GM12878 (cell line): ENCODE measurements around the gene PPP1R37. TPM values are rescaled to one million over a fixed set of nuclear protein-coding genes. Genes with fewer than 3 reads are reported as not detected.
A peak's percentile ranks its signal among the peaks of the same experiment; 100 is the strongest.

Experiments
- ATF2 ChIP-seq: IDR thresholded peaks from 2 replicates; pipeline ENCODE4 v1.6.1; 2012; ENCODE audit warnings: low read length, inconsistent platforms
- BACH1 ChIP-seq: fragments of 450-650 bp; IDR thresholded peaks from 2 replicates; pipeline ENCODE4 v1.6.1; 2017; ENCODE audit warnings: mild to moderate bottlenecking, borderline replicate concordance
- BCLAF1 ChIP-seq: fragments of 450-650 bp; IDR thresholded peaks from 2 replicates; pipeline ENCODE4 v1.6.1; 2017; ENCODE audit warnings: antibody characterized with exemption, mild to moderate bottlenecking, moderate library complexity
- CREM ChIP-seq: IDR thresholded peaks from 2 replicates; pipeline ENCODE4 v1.6.1; 2014; ENCODE audit warnings: antibody characterized with exemption, low read depth
- E4F1 ChIP-seq: fragments of 450-650 bp; IDR thresholded peaks from 2 replicates; pipeline ENCODE4 v1.6.1; 2018; ENCODE audit warnings: borderline replicate concordance, mild to moderate bottlenecking; ENCODE audit not compliant: partially characterized antibody
- IKZF2 ChIP-seq, 2 experiments: fragments of 450-650 bp; IDR thresholded peaks; 2 replicates each; pipeline ENCODE4 v1.6.1; 2017; ENCODE audit warnings: mild to moderate bottlenecking in 2 of 2, moderate library complexity in 2 of 2
- IRF5 ChIP-seq: fragments of 450-650 bp; IDR thresholded peaks from 2 replicates; pipeline ENCODE4 v1.6.1; 2017; ENCODE audit warnings: borderline replicate concordance
- JUND ChIP-seq: IDR thresholded peaks from 2 replicates; pipeline ENCODE4 v1.6.1; 2012; ENCODE audit warnings: low read depth, mild to moderate bottlenecking, low read length, improper control_type of control experiment, moderate library complexity
- KDM1A ChIP-seq: fragments of 200-600 bp; sonication (generic); IDR thresholded peaks from 2 replicates; pipeline ENCODE4 v1.6.1; 2016; ENCODE audit warnings: borderline replicate concordance
- MXI1 ChIP-seq: fragments of 150-350 bp; IDR thresholded peaks from 2 replicates; pipeline ENCODE4 v1.6.1; 2011; ENCODE audit warnings: low read depth, mild to moderate bottlenecking, inconsistent platforms, low read length, improper control_type of control experiment
- POLR2AphosphoS2 ChIP-seq: IDR thresholded peaks from 2 replicates; pipeline ENCODE4 v1.6.1; 2011; ENCODE audit warnings: low read depth, mild to moderate bottlenecking, low read length, improper control_type of control experiment, moderate library complexity
- SMAD5 ChIP-seq: IDR thresholded peaks from 2 replicates; pipeline ENCODE4 v1.6.1; 2016; ENCODE audit warnings: antibody characterized with exemption, low read depth
- SPI1 ChIP-seq: IDR thresholded peaks from 2 replicates; pipeline ENCODE4 v1.6.1; 2011; ENCODE audit warnings: low read depth, mild to moderate bottlenecking, low read length, moderate library complexity, borderline replicate concordance; ENCODE audit not compliant: insufficient read depth
- TCF3 ChIP-seq: IDR thresholded peaks from 2 replicates; pipeline ENCODE4 v1.6.1; 2012; ENCODE audit warnings: low read depth, mild to moderate bottlenecking, low read length, borderline replicate concordance; ENCODE audit not compliant: insufficient read depth
- YBX1 ChIP-seq: fragments of 450-650 bp; IDR thresholded peaks from 2 replicates; pipeline ENCODE4 v1.6.1; 2016; ENCODE audit warnings: antibody characterized with exemption
- ZSCAN29 ChIP-seq: fragments of 450-650 bp; IDR thresholded peaks from 2 replicates; pipeline ENCODE4 v1.6.1; 2017; ENCODE audit warnings: mild to moderate bottlenecking, moderate library complexity
- polyA plus RNA-seq, 11 experiments: library from polyadenylated mRNA; depleted of rRNA in 4 of 11; unstranded in 6 of 11; stranded (reverse) in 5 of 11; fragments of >200 nt; fragmentation: Nextera tagmentation in 4 of 11; fragmentation: Illumina TruSeq in 1 of 11; extraction: Ambion mirVana in 4 of 11; extraction: Trizol in 1 of 11; gene quantifications; 1 replicate in 1 of 11; 2 replicates in 10 of 11; pipeline versions ENCODE4 v1.2.1 to v1.2.3, GENCODE V29; 2011 to 2016; ENCODE audit warnings: inconsistent platforms in 2 of 11, missing spikeins in 2 of 11, low read depth in 1 of 11
- total RNA-seq, 4 experiments: library from RNA; depleted of rRNA in 3 of 4; stranded (reverse); fragments of >200 nt in 3 of 4; fragmentation: Illumina TruSeq in 1 of 4; extraction: Trizol in 1 of 4; gene quantifications; 2 replicates each; pipeline versions ENCODE4 v1.2.1 to v1.2.3, GENCODE V29; 2013 to 2021
- TF ChIP-seq, protein P1 (sequence below): fragments of 450-650 bp; formaldehyde crosslinking; IDR thresholded peaks from 2 replicates; pipeline ENCODE4 v1.4.0; 2020; ENCODE audit warnings: mild to moderate bottlenecking, moderate library complexity

PPP1R37 gene
- total and polyA plus RNA-seq, 10 of the 15 experiments (the other 5 are each of a cell fraction or from before 2014, with no cell fraction given), result 0.09 to 21.3 (median 5.1) TPM; not detected in 1

DNA sequence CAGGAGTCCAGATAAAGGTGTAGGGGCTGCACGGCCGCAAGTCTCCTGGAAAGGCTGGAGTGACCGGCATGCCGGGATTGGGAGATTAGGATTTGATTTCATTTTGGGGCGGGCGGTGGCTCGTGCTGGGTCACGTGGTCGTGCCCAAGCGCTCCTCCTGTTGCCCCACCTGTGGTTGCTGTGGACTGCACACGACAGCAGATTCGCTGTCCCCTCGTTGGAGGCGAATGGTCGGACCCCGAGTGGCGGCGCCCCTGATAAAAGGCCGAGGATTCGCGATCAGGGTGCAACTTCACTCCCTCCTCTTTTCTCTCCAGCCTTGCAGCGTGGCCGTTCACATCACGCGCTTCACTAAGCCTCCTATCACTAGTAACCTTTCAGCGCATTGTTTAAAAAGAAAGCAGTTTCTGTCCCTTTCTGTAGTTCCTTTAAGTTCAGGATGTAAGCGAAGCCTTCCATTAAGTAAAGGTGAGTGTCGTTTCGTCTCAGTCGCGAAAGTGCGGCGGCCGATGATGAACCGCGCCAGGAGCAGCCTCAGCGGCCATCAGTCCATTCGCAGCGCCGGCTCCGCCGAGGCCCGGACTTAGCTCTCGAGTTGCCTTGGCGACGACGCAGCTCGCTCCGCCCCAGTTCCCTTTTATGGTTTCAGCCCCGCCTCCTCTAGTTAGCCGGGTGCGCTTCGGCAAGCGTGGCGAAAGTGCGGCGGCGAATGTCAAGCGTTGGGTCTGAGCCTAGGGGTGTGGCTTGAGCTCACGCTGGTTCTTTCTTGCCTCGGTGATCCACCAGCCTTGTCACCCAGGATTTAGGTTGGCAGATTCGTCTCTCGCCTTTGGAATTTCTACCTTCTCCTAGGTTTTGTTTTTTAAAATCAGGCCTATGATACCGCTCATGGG is 1.7 kb upstream of the PPP1R37 start (continued):
- TF ChIP-seq, protein P1, sequence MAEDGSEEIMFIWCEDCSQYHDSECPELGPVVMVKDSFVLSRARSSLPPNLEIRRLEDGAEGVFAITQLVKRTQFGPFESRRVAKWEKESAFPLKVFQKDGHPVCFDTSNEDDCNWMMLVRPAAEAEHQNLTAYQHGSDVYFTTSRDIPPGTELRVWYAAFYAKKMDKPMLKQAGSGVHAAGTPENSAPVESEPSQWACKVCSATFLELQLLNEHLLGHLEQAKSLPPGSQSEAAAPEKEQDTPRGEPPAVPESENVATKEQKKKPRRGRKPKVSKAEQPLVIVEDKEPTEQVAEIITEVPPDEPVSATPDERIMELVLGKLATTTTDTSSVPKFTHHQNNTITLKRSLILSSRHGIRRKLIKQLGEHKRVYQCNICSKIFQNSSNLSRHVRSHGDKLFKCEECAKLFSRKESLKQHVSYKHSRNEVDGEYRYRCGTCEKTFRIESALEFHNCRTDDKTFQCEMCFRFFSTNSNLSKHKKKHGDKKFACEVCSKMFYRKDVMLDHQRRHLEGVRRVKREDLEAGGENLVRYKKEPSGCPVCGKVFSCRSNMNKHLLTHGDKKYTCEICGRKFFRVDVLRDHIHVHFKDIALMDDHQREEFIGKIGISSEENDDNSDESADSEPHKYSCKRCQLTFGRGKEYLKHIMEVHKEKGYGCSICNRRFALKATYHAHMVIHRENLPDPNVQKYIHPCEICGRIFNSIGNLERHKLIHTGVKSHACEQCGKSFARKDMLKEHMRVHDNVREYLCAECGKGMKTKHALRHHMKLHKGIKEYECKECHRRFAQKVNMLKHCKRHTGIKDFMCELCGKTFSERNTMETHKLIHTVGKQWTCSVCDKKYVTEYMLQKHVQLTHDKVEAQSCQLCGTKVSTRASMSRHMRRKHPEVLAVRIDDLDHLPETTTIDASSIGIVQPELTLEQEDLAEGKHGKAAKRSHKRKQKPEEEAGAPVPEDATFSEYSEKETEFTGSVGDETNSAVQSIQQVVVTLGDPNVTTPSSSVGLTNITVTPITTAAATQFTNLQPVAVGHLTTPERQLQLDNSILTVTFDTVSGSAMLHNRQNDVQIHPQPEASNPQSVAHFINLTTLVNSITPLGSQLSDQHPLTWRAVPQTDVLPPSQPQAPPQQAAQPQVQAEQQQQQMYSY (CRISPR knock-in tag), result no peak
- TF ChIP-seq IRF5, result no peak
- peak; percentile 64 for TF ChIP-seq CREM
- TF ChIP-seq POLR2AphosphoS2, result peak; percentile 96
- TF ChIP-seq TCF3, result 0 out of 2 replicates have a peak, but pooled peaks have one; percentile 42
- no peak for TF ChIP-seq E4F1
- TF ChIP-seq BCLAF1, result no peak
- TF ChIP-seq SMAD5, result no peak
- no peak for TF ChIP-seq ATF2
- no peak for TF ChIP-seq KDM1A
- TF ChIP-seq YBX1, result no peak
- no peak for TF ChIP-seq ZSCAN29
- TF ChIP-seq SPI1, result peak; percentile 90
- TF ChIP-seq JUND, result no peak
- TF ChIP-seq IKZF2 (IDR thresholded peaks at IDR 0.05), result 0 out of 4 replicates have a peak, but pooled peaks of 1 of the 2 experiments have one; percentile 19
- TF ChIP-seq BACH1, result no peak
- peak; percentile 88 for TF ChIP-seq MXI1
